ENCODE data around the gene GRIA1.

GRCh38 chr5:153552886-153553285 lies 62.4 kb downstream of the GRIA1 start:
- no peak for TF ChIP-seq ZNF274 (IDR thresholded peaks at IDR 0.05; ENCODE audit: low read depth, low read length)
- no peak for TF ChIP-seq YY1 (IDR thresholded peaks at IDR 0.05; ENCODE audit: insufficient read depth, insufficient read length)
- no peak for TF ChIP-seq SUZ12 (IDR thresholded peaks at IDR 0.05; ENCODE audit: extremely low read depth, insufficient read depth, insufficient read length)
